A549 (cell line): ENCODE results near the gene IRF2BPL.

ENCODE experiments used
- BHLHE40 ChIP-seq: IDR thresholded peaks from 2 replicates; pipeline ENCODE4 v1.6.1; 2012; ENCODE audit warnings: low read depth, low read length, inconsistent platforms
- CHD2 ChIP-seq: fragments of 150-350 bp; IDR thresholded peaks from 2 replicates; pipeline ENCODE4 v1.6.1; 2014; ENCODE audit warnings: low read length; ENCODE audit not compliant: partially characterized antibody
- CTCF ChIP-seq: fragments of >200 bp; sonication (Bioruptor Twin); formaldehyde crosslinking; IDR thresholded peaks from 3 replicates; pipeline ENCODE4 v1.5.1; 2016
- EP300 ChIP-seq, 2 experiments: fragments of >200 bp; sonication (Bioruptor Twin); formaldehyde crosslinking; IDR thresholded peaks; 2 replicates in 1 of 2; 3 replicates in 1 of 2; pipeline ENCODE4 v1.6.1; 2016 to 2017
- HDAC2 ChIP-seq: fragments of 200-600 bp; sonication (generic); IDR thresholded peaks from 2 replicates; pipeline ENCODE4 v1.6.1; 2016
- HOXA7 ChIP-seq: fragments of 250-450 bp; sonication (Bioruptor Pico); IDR thresholded peaks from 2 replicates; pipeline ENCODE4 v1.5.0; 2020; ENCODE audit warnings: mild to moderate bottlenecking, moderate library complexity
- JUN ChIP-seq, 2 experiments: fragments of >200 bp; sonication (Bioruptor Twin); formaldehyde crosslinking; IDR thresholded peaks; 2 replicates in 1 of 2; 3 replicates in 1 of 2; pipeline ENCODE4 v1.6.1; 2016 to 2017
- JUNB ChIP-seq: fragments of >200 bp; sonication (Bioruptor Twin); formaldehyde crosslinking; IDR thresholded peaks from 2 replicates; pipeline ENCODE4 v1.6.1; 2016
- KDM1A ChIP-seq: fragments of 200-600 bp; sonication (generic); IDR thresholded peaks from 2 replicates; pipeline ENCODE4 v1.6.1; 2016; ENCODE audit warnings: low read depth, mild to moderate bottlenecking
- PBX3 ChIP-seq: IDR thresholded peaks from 2 replicates; pipeline ENCODE4 v1.6.1; 2012
- SREBF2 ChIP-seq: fragments of 450-650 bp; IDR thresholded peaks from 2 replicates; pipeline ENCODE4 v1.6.1; 2014; ENCODE audit warnings: mild to moderate bottlenecking, moderate library complexity
- USF2 ChIP-seq: fragments of 450-650 bp; IDR thresholded peaks from 2 replicates; pipeline ENCODE4 v1.6.1; 2014; ENCODE audit warnings: antibody characterized with exemption

GRCh38 chr14:77040741-77041653, 12.5 kb upstream of the IRF2BPL start:
- TF ChIP-seq CTCF (no peak), PBX3 (no peak), USF2 (no peak), EP300 (IDR thresholded peaks at IDR 0.05) (peak; percentile 23 to 46; a peak in 3 of 5 replicates), SREBF2 (no peak), JUN (IDR thresholded peaks at IDR 0.05) (peak; percentile 50 to 56; a peak in 2 of 5 replicates), HDAC2 (no peak), BHLHE40 (no peak), CHD2 (no peak), KDM1A (no peak), JUNB (peak; percentile 50; the same call in 1 of the 2 replicates), HOXA7 (no peak)
